Activated CD4-positive, alpha-beta T cell treated with anti-CD3 and anti-CD28 coated beads, Interleukin-2, amount 50 U/mL, for 16 hours (primary cell): Measurements from ENCODE around the gene R3HCC1L.
"Not testable (repeated sequence)": the region's sequence is repeated elsewhere in the genome, so short reads cannot be mapped to it uniquely, and the experiment has no call there.

Source experiments
- DNase-seq: peaks from one replicate; pipeline ENCODE4 v3.0.0-alpha.2; 2020

Gene R3HCC1L

DNA sequence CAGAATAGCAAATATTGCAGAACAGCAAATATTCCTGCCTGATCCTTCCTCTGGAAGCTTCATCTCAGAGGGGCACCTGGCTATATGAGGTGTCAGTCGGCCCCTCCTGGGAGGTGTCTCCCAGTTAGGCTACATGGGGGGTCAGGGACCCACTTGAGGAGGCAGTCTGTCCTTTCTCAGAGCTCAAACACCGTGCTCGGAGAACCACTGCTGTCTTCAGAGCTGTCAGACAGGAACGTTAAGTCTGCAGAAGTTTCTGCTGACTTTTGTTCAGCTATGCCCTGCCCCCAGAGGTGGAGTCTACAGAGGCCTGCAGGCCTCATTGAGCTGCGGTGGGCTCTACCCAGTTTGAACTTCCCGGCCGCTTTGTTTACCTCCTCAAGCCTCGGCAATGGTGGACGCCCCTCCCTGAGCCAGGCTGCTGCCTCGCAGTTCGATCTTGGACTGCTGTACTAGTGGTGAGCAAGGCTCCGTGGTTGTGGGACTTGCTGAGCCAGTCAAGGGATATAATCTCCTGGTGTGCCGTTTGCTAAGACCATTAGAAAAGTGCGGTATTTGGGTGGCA lies 48.0 kb downstream of the R3HCC1L start:
- DNase-seq = not testable (repeated sequence)

GRCh38 chr10:98186681-98187080 lies 52.2 kb downstream of the R3HCC1L start:
- no peak for DNase-seq

GRCh38 chr10:98190773-98191172 lies 56.3 kb downstream of the R3HCC1L start:
- not testable (repeated sequence) for DNase-seq

GRCh38 chr10:98193037-98193436 lies 58.6 kb downstream of the R3HCC1L start:
- no peak for DNase-seq

- no peak for DNase-seq
Observed at GRCh38 chr10:98194633-98195032, 60.2 kb downstream of the R3HCC1L start.

GRCh38 chr10:98195120-98195519 lies 60.7 kb downstream of the R3HCC1L start:
- no peak for DNase-seq

GRCh38 chr10:98196985-98197384 lies 62.5 kb downstream of the R3HCC1L start:
- no peak for DNase-seq

DNA sequence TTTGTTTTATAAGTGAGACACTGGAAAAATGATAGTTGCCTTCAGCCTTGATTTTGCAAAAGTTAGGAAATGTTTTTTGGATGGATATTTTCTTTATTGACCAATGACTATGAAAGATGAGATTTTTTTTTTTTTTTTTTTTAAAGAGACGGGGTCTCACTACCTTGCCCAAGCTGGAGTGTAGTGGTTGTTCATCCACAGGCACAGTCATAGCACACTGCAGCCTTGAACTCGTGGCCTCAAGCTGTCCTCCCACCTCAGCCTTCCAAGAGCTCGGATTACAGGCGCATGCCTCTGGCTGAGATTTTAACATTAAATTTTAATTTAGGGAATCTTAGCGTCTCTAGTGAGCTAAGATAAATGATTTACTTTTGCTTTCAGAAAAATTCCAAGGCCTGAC lies 67.3 kb downstream of the R3HCC1L start:
- DNase-seq = no peak

DNA sequence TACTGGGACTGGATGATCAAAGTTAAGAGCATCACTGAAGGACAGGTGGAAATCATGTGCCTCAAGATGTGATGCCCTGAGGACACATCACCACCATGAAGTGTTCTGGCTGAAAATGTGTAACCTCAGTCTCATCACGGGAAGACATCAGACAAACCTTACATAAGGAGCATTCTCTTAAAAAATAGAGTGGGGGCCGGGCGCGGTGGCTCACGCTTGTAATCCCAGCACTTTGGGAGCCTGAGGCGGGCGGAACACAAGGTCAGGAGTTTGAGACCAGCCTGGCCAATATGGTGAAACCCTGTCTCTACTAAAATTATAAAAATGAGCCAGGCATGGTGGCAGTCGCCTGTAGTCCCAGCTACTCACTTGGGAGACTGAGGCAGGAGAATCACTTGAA lies 67.9 kb downstream of the R3HCC1L start:
- DNase-seq = no peak

- DNase-seq = no peak
Observed at GRCh38 chr10:98205351-98205750, 70.9 kb downstream of the R3HCC1L start.

- peak; percentile 9 for DNase-seq
Observed at GRCh38 chr10:98208925-98209324, 74.5 kb downstream of the R3HCC1L start.

DNA sequence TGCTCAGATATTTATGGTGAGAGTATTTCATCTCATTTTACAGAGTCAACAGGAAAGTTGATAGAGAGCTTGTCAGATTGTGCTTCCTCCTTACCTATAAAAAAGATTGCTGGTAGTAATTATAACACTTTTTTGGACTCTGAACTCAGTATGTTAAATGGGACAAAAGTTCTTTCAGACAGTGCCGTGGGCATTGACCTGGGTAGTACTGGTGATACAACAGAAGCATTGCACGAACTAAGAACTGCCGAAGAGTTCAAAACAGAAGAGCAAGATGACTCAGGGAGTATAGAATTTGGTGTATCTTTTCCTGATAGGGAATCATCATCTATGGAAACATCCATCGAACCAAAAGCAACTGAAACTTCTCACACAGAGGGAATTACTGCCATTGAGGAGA lies 75.0 kb downstream of the R3HCC1L start:
- peak; percentile 18 for DNase-seq

- no peak for DNase-seq
Observed at GRCh38 chr10:98212196-98212595, 77.7 kb downstream of the R3HCC1L start.

- no peak for DNase-seq
Observed at GRCh38 chr10:98213740-98214139, 79.3 kb downstream of the R3HCC1L start.

GRCh38 chr10:98215373-98215772 lies 80.9 kb downstream of the R3HCC1L start:
- DNase-seq = no peak

DNA sequence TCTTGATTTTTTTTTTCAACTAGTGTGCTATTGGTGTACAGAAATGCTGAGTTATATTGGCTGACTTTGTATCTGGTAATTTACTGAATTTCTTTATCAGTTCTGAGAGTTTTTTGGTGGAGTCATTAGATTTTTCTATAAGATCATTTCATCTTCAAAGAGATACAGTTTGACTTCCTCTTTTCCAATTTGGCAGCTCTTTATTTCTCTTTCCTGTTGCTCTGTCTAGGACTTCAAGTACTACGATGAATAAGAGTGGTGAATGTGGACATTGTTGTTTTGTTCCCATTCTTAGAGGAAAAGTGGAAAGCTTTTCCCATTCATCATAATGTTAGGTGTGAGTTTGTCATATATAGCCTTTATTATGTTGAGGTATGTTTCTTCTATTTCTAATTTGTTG lies 83.3 kb downstream of the R3HCC1L start:
- DNase-seq = no peak

GRCh38 chr10:98223874-98224273 lies 89.4 kb downstream of the R3HCC1L start:
- no peak for DNase-seq

DNA sequence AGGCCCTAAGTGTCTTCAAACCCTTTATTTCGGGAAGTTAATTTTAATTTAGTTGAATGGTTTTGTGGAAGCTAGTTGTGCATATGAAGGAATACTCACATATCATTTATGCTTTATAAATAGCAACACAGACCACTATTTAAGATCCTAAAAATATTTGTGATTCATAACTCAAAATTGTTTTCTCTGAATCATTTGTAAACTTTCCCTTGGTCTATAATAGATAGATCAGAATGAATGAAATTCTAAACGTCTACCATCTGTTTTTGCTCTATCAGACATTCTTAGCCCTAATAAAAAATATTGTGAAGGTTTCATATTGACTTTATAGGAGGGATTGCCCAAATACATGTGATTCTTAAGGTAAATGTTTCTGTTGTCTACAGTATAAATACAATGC lies 90.1 kb downstream of the R3HCC1L start:
- no peak for DNase-seq

DNA sequence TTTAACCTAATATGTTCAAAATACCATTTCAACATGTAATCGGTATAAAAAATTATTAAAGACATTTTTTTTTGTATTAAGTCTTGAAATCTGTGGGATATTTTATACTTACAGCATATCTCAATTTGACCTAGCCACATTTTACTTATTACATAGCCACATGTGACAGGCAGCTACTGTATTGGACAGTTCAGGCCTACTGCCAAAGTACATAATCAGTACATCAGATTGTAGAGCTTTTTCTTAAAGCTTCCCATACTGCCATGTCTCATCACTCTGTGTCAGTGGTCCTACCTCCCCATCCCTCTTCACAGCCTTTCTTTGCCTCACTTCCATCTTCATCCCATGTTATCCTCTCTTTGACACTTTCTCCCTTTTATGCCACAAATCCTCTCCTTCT lies 90.5 kb downstream of the R3HCC1L start:
- DNase-seq = no peak

GRCh38 chr10:98226508-98227144 lies 92.2 kb downstream of the R3HCC1L start:
- DNase-seq = no peak

DNA sequence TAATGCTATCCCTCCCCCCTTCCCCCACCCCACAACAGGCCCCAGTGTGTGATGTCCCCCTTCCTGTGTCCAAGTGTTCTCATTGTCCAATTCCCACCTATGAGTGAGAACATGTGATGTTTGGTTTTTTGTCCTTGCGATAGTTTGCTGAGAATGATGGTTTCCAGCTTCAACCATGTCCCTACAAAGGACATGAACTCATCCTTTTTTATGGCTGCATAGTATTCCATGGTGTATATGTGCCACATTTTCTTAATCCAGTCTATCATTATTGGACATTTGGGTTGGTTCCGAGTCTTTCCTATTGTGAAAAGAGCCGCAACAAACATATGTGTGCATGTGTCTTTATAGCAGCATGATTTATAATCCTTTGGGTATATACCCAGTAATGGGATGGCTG lies 93.3 kb downstream of the R3HCC1L start:
- not testable (repeated sequence) for DNase-seq

DNA sequence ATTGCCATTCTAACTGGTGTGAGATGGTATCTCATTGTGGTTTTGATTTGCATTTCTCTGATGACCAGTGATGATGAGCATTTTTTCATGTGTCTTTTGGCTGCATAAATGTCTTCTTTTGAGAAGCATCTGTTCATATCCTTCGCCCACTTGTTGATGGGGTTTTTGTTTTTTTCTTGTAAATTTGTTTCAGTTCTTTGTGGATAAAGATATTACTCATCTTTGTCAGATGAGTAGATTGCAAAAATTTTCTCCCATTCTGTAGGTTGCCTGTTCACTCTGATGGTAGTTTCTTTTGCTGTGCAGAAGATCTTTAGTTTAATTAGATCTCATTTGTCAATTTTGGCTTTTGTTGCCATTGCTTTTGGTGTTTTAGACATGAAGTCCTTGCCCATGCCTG lies 93.8 kb downstream of the R3HCC1L start:
- not testable (repeated sequence) for DNase-seq

DNA sequence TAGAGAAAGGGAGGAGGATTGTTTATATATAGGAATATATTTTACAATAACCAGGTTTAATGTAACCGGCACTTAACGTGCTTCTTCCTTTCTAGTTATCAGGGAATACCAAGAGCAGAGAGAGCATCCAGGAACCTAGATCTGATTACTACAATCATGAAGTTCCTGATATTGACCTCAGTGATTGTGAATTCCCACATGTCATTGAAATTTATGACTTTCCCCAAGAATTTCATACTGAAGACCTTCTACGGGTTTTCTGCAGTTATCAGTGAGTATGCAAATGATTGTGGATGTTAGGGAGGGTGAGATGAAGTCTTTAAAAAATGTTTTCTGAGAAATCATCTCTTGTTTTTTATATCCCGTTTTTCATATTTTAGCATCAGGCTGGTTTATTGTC lies 97.0 kb downstream of the R3HCC1L start:
- no peak for DNase-seq

DNA sequence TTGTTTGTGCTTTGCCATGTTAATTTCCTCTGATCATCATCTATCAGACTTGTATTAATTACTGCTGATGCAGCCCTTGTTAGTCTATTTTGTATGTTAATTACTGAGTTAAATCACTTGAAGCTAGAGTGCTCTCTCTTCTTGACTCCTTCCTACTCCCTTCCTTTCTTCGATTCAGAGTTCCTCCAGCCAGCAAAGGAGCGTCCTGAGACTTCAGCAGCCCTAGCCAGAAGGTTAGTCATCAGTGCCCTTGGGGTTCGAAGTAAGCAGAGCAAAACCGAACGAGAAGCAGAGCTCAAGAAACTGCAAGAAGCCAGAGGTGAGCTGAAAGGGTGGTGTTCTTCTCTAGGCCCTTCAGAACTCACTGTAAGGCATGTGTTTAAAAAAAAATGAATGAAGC lies 101.4 kb downstream of the R3HCC1L start:
- DNase-seq = no peak

- no peak for DNase-seq
Observed at GRCh38 chr10:98236862-98237261, 102.4 kb downstream of the R3HCC1L start.
